DOHH2 (cell line): Measurements from ENCODE around the gene GAPVD1.

Experiments used
- H3F3A ChIP-seq: fragments of 200-600 bp; sonication (generic), shearing (Covaris generic); 2 replicates; pipeline ENCODE4 v1.6.0; 2016; ENCODE audit warnings: antibody characterized with exemption, mild to moderate bottlenecking; ENCODE audit not compliant: control insufficient read depth, insufficient read depth
- H3K27ac ChIP-seq: fragments of 200-600 bp; sonication (generic); 2 replicates; pipeline ENCODE4 v1.5.1; 2014; ENCODE audit warnings: low read depth, mild to moderate bottlenecking, low read length, moderate library complexity
- H3K27me3 ChIP-seq: fragments of 200-600 bp; sonication (generic); 2 replicates; pipeline ENCODE4 v1.6.1; 2014; ENCODE audit warnings: mild to moderate bottlenecking, low read length, mixed read lengths; ENCODE audit not compliant: control insufficient read depth
- H3K36me3 ChIP-seq: fragments of 200-600 bp; sonication (generic); 2 replicates; pipeline ENCODE4 v1.6.1; 2014; ENCODE audit warnings: mild to moderate bottlenecking, low read length, moderate library complexity, mixed read lengths; ENCODE audit not compliant: control insufficient read depth
- H3K4me1 ChIP-seq: fragments of 200-600 bp; sonication (generic); 2 replicates; pipeline ENCODE4 v1.6.1; 2014; ENCODE audit warnings: mild to moderate bottlenecking, low read length, mixed read lengths; ENCODE audit not compliant: control insufficient read depth
- H3K4me2 ChIP-seq: fragments of 200-600 bp; sonication (generic); 2 replicates; pipeline ENCODE4 v1.6.0; 2014; ENCODE audit warnings: mild to moderate bottlenecking, low read length, moderate library complexity
- H3K4me3 ChIP-seq: fragments of 200-600 bp; sonication (generic); 2 replicates; pipeline ENCODE4 v1.5.1; 2014; ENCODE audit warnings: mild to moderate bottlenecking, low read length, mixed read lengths
- H3K79me2 ChIP-seq: fragments of 200-600 bp; sonication (generic); 2 replicates; pipeline ENCODE4 v1.6.1; 2014; ENCODE audit warnings: mild to moderate bottlenecking, low read length, mixed read lengths; ENCODE audit not compliant: control insufficient read depth
- H3K9me2 ChIP-seq: fragments of 200-600 bp; sonication (generic); replicated peaks from 2 replicates; pipeline ENCODE4 v1.6.1; 2014; ENCODE audit warnings: mild to moderate bottlenecking, low read length, mixed read lengths; ENCODE audit not compliant: control insufficient read depth
- H3K9me3 ChIP-seq: fragments of 200-600 bp; sonication (generic); 2 replicates; pipeline ENCODE4 v1.6.1; 2014; ENCODE audit warnings: antibody characterized with exemption, low read length, mixed read lengths; ENCODE audit not compliant: control insufficient read depth, insufficient read depth
- H4K20me1 ChIP-seq: fragments of 200-600 bp; sonication (generic); 2 replicates; pipeline ENCODE4 v1.6.0; 2014; ENCODE audit warnings: low read depth, mild to moderate bottlenecking, antibody characterized with exemption, low read length, moderate library complexity; ENCODE audit not compliant: control insufficient read depth, insufficient read depth
- EZH2phosphoT487 ChIP-seq: fragments of 200-600 bp; sonication (generic); IDR thresholded peaks from 2 replicates; pipeline ENCODE4 v1.6.1; 2017; ENCODE audit warnings: borderline replicate concordance, mild to moderate bottlenecking, antibody characterized with exemption, low read length, moderate library complexity, mixed read lengths
- TF ChIP-seq, protein P1 (sequence below): fragments of 200-600 bp; sonication (generic); IDR thresholded peaks from one replicate; pipeline ENCODE4 v1.5.1; 2014; ENCODE audit warnings: antibody characterized with exemption, mild to moderate bottlenecking, low read depth, low read length; ENCODE audit not compliant: poor library complexity, severe bottlenecking

Gene GAPVD1

GRCh38 chr9:125240649-125240999 is 21.0 kb upstream of the GAPVD1 start:
- TF ChIP-seq, protein P1, sequence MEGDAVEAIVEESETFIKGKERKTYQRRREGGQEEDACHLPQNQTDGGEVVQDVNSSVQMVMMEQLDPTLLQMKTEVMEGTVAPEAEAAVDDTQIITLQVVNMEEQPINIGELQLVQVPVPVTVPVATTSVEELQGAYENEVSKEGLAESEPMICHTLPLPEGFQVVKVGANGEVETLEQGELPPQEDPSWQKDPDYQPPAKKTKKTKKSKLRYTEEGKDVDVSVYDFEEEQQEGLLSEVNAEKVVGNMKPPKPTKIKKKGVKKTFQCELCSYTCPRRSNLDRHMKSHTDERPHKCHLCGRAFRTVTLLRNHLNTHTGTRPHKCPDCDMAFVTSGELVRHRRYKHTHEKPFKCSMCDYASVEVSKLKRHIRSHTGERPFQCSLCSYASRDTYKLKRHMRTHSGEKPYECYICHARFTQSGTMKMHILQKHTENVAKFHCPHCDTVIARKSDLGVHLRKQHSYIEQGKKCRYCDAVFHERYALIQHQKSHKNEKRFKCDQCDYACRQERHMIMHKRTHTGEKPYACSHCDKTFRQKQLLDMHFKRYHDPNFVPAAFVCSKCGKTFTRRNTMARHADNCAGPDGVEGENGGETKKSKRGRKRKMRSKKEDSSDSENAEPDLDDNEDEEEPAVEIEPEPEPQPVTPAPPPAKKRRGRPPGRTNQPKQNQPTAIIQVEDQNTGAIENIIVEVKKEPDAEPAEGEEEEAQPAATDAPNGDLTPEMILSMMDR, result no peak
- TF ChIP-seq EZH2phosphoT487, result no peak
- Histone ChIP-seq H3K27me3 (no peaks in the 10 kb centered on the region), H3K4me2 (peak overlapping the region; percentile 83), H3K79me2 (peaks cover 66% of the 10 kb centered on the region), H3K4me3 (peak overlapping the region; percentile 99), H3K27ac (peak overlapping the region; percentile 65), H3K36me3 (peaks cover 58% of the 10 kb centered on the region), H4K20me1 (peaks cover 20% of the 10 kb centered on the region), H3K4me1 (peaks cover 41% of the 10 kb centered on the region), H3F3A (peaks cover 49% of the 10 kb centered on the region), H3K9me3 (no peaks in the 10 kb centered on the region), H3K9me2 (no peaks in the 10 kb centered on the region)

- peak within 1 kb of the TSS; percentile 83 for H3K4me2 ChIP-seq
- no peak for TF ChIP-seq EZH2phosphoT487
- TF ChIP-seq, protein P1, result no peak
- H3K36me3 ChIP-seq, result peaks cover 52% of the 10 kb centered on the region
- H3K79me2 ChIP-seq, result peaks cover 60% of the 10 kb centered on the region
- H4K20me1 ChIP-seq, result peaks cover 20% of the 10 kb centered on the region
- no peaks in the 10 kb centered on the region for H3K9me3 ChIP-seq
- H3K4me1 ChIP-seq, result peaks cover 40% of the 10 kb centered on the region
- no peaks in the 10 kb centered on the region for H3K27me3 ChIP-seq
- peak within 1 kb of the TSS; percentile 65 for H3K27ac ChIP-seq
- peak within 1 kb of the TSS; percentile 99 for H3K4me3 ChIP-seq
- H3F3A ChIP-seq, result peaks cover 43% of the 10 kb centered on the region
- H3K9me2 ChIP-seq, result no peaks in the 10 kb centered on the region
Observed at GRCh38 chr9:125241000-125241862, 20.4 kb upstream of the GAPVD1 start, which contains the start of gene HSPA5. TSS of gene HSPA5 (minus strand) at chr9:125241343. CDS start at chr9:125241126, 217 bp downstream.

GRCh38 chr9:125241863-125242739 is 19.5 kb upstream of the GAPVD1 start:
- peak overlapping the region; percentile 76 for H3K4me2 ChIP-seq
- peak overlapping the region; percentile 64 for H3K27ac ChIP-seq
- peak overlapping the region; percentile 99 for H3K4me3 ChIP-seq
- no peaks in the 10 kb centered on the region for H3K9me2 ChIP-seq
- H3K79me2 ChIP-seq, result peaks cover 52% of the 10 kb centered on the region
- H3K9me3 ChIP-seq, result no peaks in the 10 kb centered on the region
- no peak for TF ChIP-seq EZH2phosphoT487
- TF ChIP-seq, protein P1, result no peak
- peaks cover 34% of the 10 kb centered on the region for H3F3A ChIP-seq
- peaks cover 34% of the 10 kb centered on the region for H3K4me1 ChIP-seq
- peaks cover 43% of the 10 kb centered on the region for H3K36me3 ChIP-seq
- no peaks in the 10 kb centered on the region for H3K27me3 ChIP-seq
- H4K20me1 ChIP-seq, result peaks cover 17% of the 10 kb centered on the region
